Calu3 (cell line): Measurements from ENCODE around the gene IFNA7. TPM values are rescaled to one million over a fixed set of nuclear protein-coding genes. Genes with fewer than 3 reads are reported as not detected.
"Not testable (repeated sequence)": the region's sequence is repeated elsewhere in the genome, so short reads cannot be mapped to it uniquely, and the experiment has no call there.

Experiments
- BruUV-seq: library from RNA; stranded (reverse); fragments of 400-500 nt; replicated peaks from 2 replicates; lab custom pipeline; 2021; lab: Mats Ljungman, UMichigan
- CTCF ChIA-PET: fragments of 300-600 bp; sonication (Branson Sonifier 250); formaldehyde crosslinking; loops from one replicate; lab custom pipeline; 2022; ENCODE audit warnings: antibody characterized with exemption; lab: Charles Lee
- DNase-seq: peaks from one replicate; pipeline ENCODE4 v3.0.0; 2022
- H3K27ac Mint-ChIP-seq: one replicate; pipeline ENCODE4 v1.8.0; 2022; ENCODE audit warnings: mixed read lengths; ENCODE audit not compliant: unreplicated experiment
- H3K27me3 Mint-ChIP-seq: one replicate; pipeline ENCODE4 v1.8.0; 2022; ENCODE audit warnings: mixed read lengths; ENCODE audit not compliant: unreplicated experiment
- H3K36me3 Mint-ChIP-seq: one replicate; pipeline ENCODE4 v1.8.0; 2022; ENCODE audit warnings: mild to moderate bottlenecking, moderate library complexity, mixed read lengths; ENCODE audit not compliant: insufficient read depth, unreplicated experiment
- H3K4me1 Mint-ChIP-seq: one replicate; pipeline ENCODE4 v1.8.0; 2022; ENCODE audit warnings: mild to moderate bottlenecking, low read depth, mixed read lengths; ENCODE audit not compliant: unreplicated experiment
- H3K4me3 Mint-ChIP-seq: one replicate; pipeline ENCODE4 v1.8.0; 2022; ENCODE audit warnings: mild to moderate bottlenecking, low read depth, moderate library complexity, mixed read lengths; ENCODE audit not compliant: unreplicated experiment
- H3K9me3 Mint-ChIP-seq: one replicate; pipeline ENCODE4 v1.8.0; 2022; ENCODE audit warnings: low read depth, mixed read lengths; ENCODE audit not compliant: unreplicated experiment
- CTCF ChIP-seq: fragments of 200-600 bp; IDR thresholded peaks from one replicate; pipeline ENCODE4 v1.8.0; 2022; ENCODE audit warnings: antibody characterized with exemption; ENCODE audit not compliant: unreplicated experiment
- intact Hi-C: fragments of 100-400 bp; cut with micrococcal nuclease; formaldehyde crosslinking; loops from one replicate; pipeline ENCODE4 v1.10.0; 2022; ENCODE audit not compliant: unreplicated experiment
- total RNA-seq: library from RNA; stranded (reverse); gene quantifications from 2 replicates; pipeline ENCODE4 v1.2.3, GENCODE V29; 2022

The IFNA7 gene
- total RNA-seq, 1 experiment from 2014 or later: not detected

- not testable (repeated sequence) for H3K4me1 Mint-ChIP-seq, H3K27ac Mint-ChIP-seq, DNase-seq
Measured at GRCh38 chr9:21213411-21214326, 11.7 kb upstream of the IFNA7 start.

GRCh38 chr9:21212160-21212559, 10.2 kb upstream of the IFNA7 start:
- H3K4me1 Mint-ChIP-seq, H3K4me3 Mint-ChIP-seq, DNase-seq, H3K9me3 Mint-ChIP-seq, H3K27me3 Mint-ChIP-seq, intact Hi-C loops, BruUV-seq, H3K36me3 Mint-ChIP-seq, H3K27ac Mint-ChIP-seq: not testable (repeated sequence)
- CTCF ChIA-PET: interaction anchor here (0.5 to 1.7 kb wide), 2 partner anchors 17 to 53 kb away, joined by 4 to 10 read pairs; no protein-coding TSS in a partner anchor

More at GRCh38 chr9:21213411-21214326, 11.7 kb upstream of the IFNA7 start:
- H3K4me3 Mint-ChIP-seq, H3K9me3 Mint-ChIP-seq, BruUV-seq, intact Hi-C loops, H3K36me3 Mint-ChIP-seq, H3K27me3 Mint-ChIP-seq: not testable (repeated sequence)
- CTCF ChIA-PET: interaction anchor here (1.7 kb wide), 1 partner anchor 18 kb away, joined by 10 read pairs; no protein-coding TSS in a partner anchor

- H3K27me3 Mint-ChIP-seq, H3K9me3 Mint-ChIP-seq, H3K27ac Mint-ChIP-seq, intact Hi-C loops, CTCF ChIA-PET, BruUV-seq, H3K4me1 Mint-ChIP-seq, DNase-seq, H3K4me3 Mint-ChIP-seq, H3K36me3 Mint-ChIP-seq: not testable (repeated sequence)
Measured at GRCh38 chr9:21210782-21211181, 8.8 kb upstream of the IFNA7 start.

GRCh38 chr9:21210311-21210710, 8.3 kb upstream of the IFNA7 start:
- intact Hi-C loops: no loop called here
- Mint-ChIP-seq H3K4me3 (no peak overlapping the region), H3K27me3 (no peaks in the 10 kb centered on the region), H3K36me3 (no peaks in the 10 kb centered on the region), H3K4me1 (no peaks in the 10 kb centered on the region), H3K27ac (no peak overlapping the region), H3K9me3 (no peaks in the 10 kb centered on the region)
- DNase-seq: no peak
- CTCF ChIA-PET: no interaction called here
- no peak for TF ChIP-seq CTCF
- BruUV-seq: no TSS peak

GRCh38 chr9:21207043-21207442, 5.0 kb upstream of the IFNA7 start, which contains the start of gene IFNA10:
Gene IFNA10, minus strand, starts transcription at chr9:21207143. Its CDS starts 46 bp downstream, at chr9:21207097.
- BruUV-seq, H3K27ac Mint-ChIP-seq, H3K9me3 Mint-ChIP-seq, CTCF ChIA-PET, intact Hi-C loops, H3K4me1 Mint-ChIP-seq, H3K4me3 Mint-ChIP-seq, DNase-seq, H3K27me3 Mint-ChIP-seq, H3K36me3 Mint-ChIP-seq: not testable (repeated sequence)

GRCh38 chr9:21205204-21205603, 3.2 kb upstream of the IFNA7 start:
- CTCF ChIA-PET: no interaction called here

More at GRCh38 chr9:21205204-21205603, 3.2 kb upstream of the IFNA7 start:
- no TSS peak for BruUV-seq
- Mint-ChIP-seq H3K27me3 (no peaks in the 10 kb centered on the region), H3K4me3 (no peak overlapping the region), H3K4me1 (no peaks in the 10 kb centered on the region), H3K36me3 (no peaks in the 10 kb centered on the region), H3K27ac (no peak overlapping the region), H3K9me3 (no peaks in the 10 kb centered on the region)
- intact Hi-C loops: no loop called here
- no peak for TF ChIP-seq CTCF
- no peak for DNase-seq
